Cardiac muscle cell (in vitro differentiated cells and primary cell): ENCODE results near the gene PTPRD. TPM values are rescaled to one million over a fixed set of nuclear protein-coding genes. Genes with fewer than 3 reads are reported as not detected.

Experiments used
- DNase-seq, 2 donors: peaks; one replicate each; pipeline versions ENCODE4 v3.0.0 to v3.0.0-alpha.2; 2010 to 2017; ENCODE audit warnings: low read depth in 1 of 2, low spot score in 1 of 2
- H3K27ac ChIP-seq: fragments of 200-600 bp; sonication (generic); 2 replicates; pipeline ENCODE4 v1.5.1; 2016
- H3K27me3 ChIP-seq: fragments of 200-600 bp; sonication (generic); 2 replicates; pipeline ENCODE4 v1.6.0; 2016; ENCODE audit warnings: control low read depth
- H3K36me3 ChIP-seq: fragments of 200-600 bp; sonication (generic); 2 replicates; pipeline ENCODE4 v1.5.1; 2016; ENCODE audit warnings: control low read depth
- H3K4me1 ChIP-seq: fragments of 200-600 bp; sonication (generic); 2 replicates; pipeline ENCODE4 v1.8.1; 2017; ENCODE audit warnings: low read depth, mild to moderate bottlenecking, mixed run types
- H3K4me3 ChIP-seq: fragments of 200-600 bp; sonication (generic); 2 replicates; pipeline ENCODE4 v1.5.1; 2016; ENCODE audit warnings: mild to moderate bottlenecking
- H3K9me3 ChIP-seq: fragments of 200-600 bp; sonication (generic); 2 replicates; pipeline ENCODE4 v1.5.1; 2017; ENCODE audit warnings: low read depth, mild to moderate bottlenecking, control low read depth
- CTCF ChIP-seq: IDR thresholded peaks from 2 replicates; pipeline ENCODE4 v1.5.1; 2012; ENCODE audit warnings: low read depth, mild to moderate bottlenecking, low read length
- polyA plus RNA-seq: library from polyadenylated mRNA; unstranded; fragments of >200 nt; fragmentation: Nextera tagmentation; extraction: Ambion mirVana; gene quantifications from 2 replicates; pipeline ENCODE4 v1.2.1, GENCODE V29; 2016
- total RNA-seq: library from RNA; depleted of rRNA; stranded (reverse); fragments of >200 nt; gene quantifications from 2 replicates; pipeline ENCODE4 v1.2.3, GENCODE V29; 2016

Gene PTPRD
- total and polyA plus RNA-seq, 2 experiments from 2014 or later: 37.0 to 287 TPM

GRCh38 chr9:9791611-9792010 lies 821.2 kb downstream of the PTPRD start:
- Histone ChIP-seq H3K4me3 (no peak overlapping the region), H3K9me3 (no peaks in the 10 kb centered on the region), H3K4me1 (no peaks in the 10 kb centered on the region), H3K27ac (no peak overlapping the region), H3K36me3 (no peaks in the 10 kb centered on the region), H3K27me3 (no peaks in the 10 kb centered on the region)
- no peak for TF ChIP-seq CTCF
- DNase-seq: peak; percentile 1 to 11

GRCh38 chr9:9790216-9790872 lies 822.5 kb downstream of the PTPRD start:
- Histone ChIP-seq H3K9me3 (no peaks in the 10 kb centered on the region), H3K4me3 (no peak overlapping the region), H3K4me1 (no peaks in the 10 kb centered on the region), H3K27me3 (no peaks in the 10 kb centered on the region), H3K27ac (no peak overlapping the region), H3K36me3 (no peaks in the 10 kb centered on the region)
- DNase-seq: peak; percentile 3 to 64
- TF ChIP-seq CTCF: peak; percentile 36

GRCh38 chr9:9783711-9784110 lies 829.1 kb downstream of the PTPRD start:
- no peak for TF ChIP-seq CTCF
- Histone ChIP-seq H3K36me3 (no peaks in the 10 kb centered on the region), H3K4me1 (no peaks in the 10 kb centered on the region), H3K27ac (no peak overlapping the region), H3K9me3 (no peaks in the 10 kb centered on the region), H3K27me3 (no peaks in the 10 kb centered on the region), H3K4me3 (no peak overlapping the region)
- DNase-seq: no peak

- Histone ChIP-seq H3K27ac (no peak overlapping the region), H3K4me3 (no peak overlapping the region)
- no peak for TF ChIP-seq CTCF
Measured at GRCh38 chr9:9783211-9783610, 829.6 kb downstream of the PTPRD start.

GRCh38 chr9:9778293-9778692 lies 834.5 kb downstream of the PTPRD start:
- H3K4me3 ChIP-seq: no peak overlapping the region

More at GRCh38 chr9:9783211-9783610, 829.6 kb downstream of the PTPRD start:
- Histone ChIP-seq H3K27me3 (no peaks in the 10 kb centered on the region), H3K9me3 (no peaks in the 10 kb centered on the region), H3K36me3 (no peaks in the 10 kb centered on the region), H3K4me1 (no peaks in the 10 kb centered on the region)
- no peak for DNase-seq

More at GRCh38 chr9:9778293-9778692, 834.5 kb downstream of the PTPRD start:
- no peak for TF ChIP-seq CTCF
- Histone ChIP-seq H3K4me1 (no peaks in the 10 kb centered on the region), H3K9me3 (no peaks in the 10 kb centered on the region), H3K36me3 (no peaks in the 10 kb centered on the region), H3K27ac (no peak overlapping the region), H3K27me3 (no peaks in the 10 kb centered on the region)
- no peak for DNase-seq
